OCI-LY3 (cell line): ENCODE results near the gene STT3B.

Experiments
- CTCF ChIP-seq: fragments of 200-600, 300-600 bp; sonication (generic); IDR thresholded peaks from 2 replicates; pipeline ENCODE4 v1.5.1; 2014; ENCODE audit warnings: antibody characterized with exemption, low read length, low read depth
- EZH2phosphoT487 ChIP-seq: fragments of 200-600 bp; shearing (Covaris generic); IDR thresholded peaks from 2 replicates; pipeline ENCODE4 v1.6.1; 2018; ENCODE audit warnings: antibody characterized with exemption, mixed run types, low read depth

GRCh38 chr3:31490502-31490901 lies 42.2 kb upstream of the STT3B start:
- no peak for TF ChIP-seq CTCF
- no peak for TF ChIP-seq EZH2phosphoT487
